Endothelial cell (in vitro differentiated cells): Measurements from ENCODE around the gene RAB44. TPM values are rescaled to one million over a fixed set of nuclear protein-coding genes. Genes with fewer than 3 reads are reported as not detected.

ENCODE experiments used
- DNase-seq: peaks from one replicate; pipeline ENCODE4 v3.0.0; 2021; ENCODE audit warnings: low spot score
- H3K27ac Mint-ChIP-seq: one replicate; pipeline ENCODE4 v1.8.0; 2021; ENCODE audit warnings: mixed read lengths, inconsistent platforms; ENCODE audit not compliant: unreplicated experiment
- H3K27me3 Mint-ChIP-seq: one replicate; pipeline ENCODE4 v1.8.0; 2021; ENCODE audit warnings: mild to moderate bottlenecking, moderate library complexity, mixed read lengths, inconsistent platforms; ENCODE audit not compliant: unreplicated experiment
- H3K36me3 Mint-ChIP-seq: one replicate; pipeline ENCODE4 v1.8.0; 2021; ENCODE audit warnings: mild to moderate bottlenecking, low read depth, mixed read lengths, inconsistent platforms; ENCODE audit not compliant: unreplicated experiment
- H3K4me1 Mint-ChIP-seq: one replicate; pipeline ENCODE4 v1.8.0; 2021; ENCODE audit warnings: mild to moderate bottlenecking, mixed read lengths, inconsistent platforms; ENCODE audit not compliant: unreplicated experiment
- H3K4me3 Mint-ChIP-seq: one replicate; pipeline ENCODE4 v1.8.0; 2021; ENCODE audit warnings: mild to moderate bottlenecking, mixed read lengths, inconsistent platforms; ENCODE audit not compliant: unreplicated experiment
- H3K9me3 Mint-ChIP-seq: one replicate; pipeline ENCODE4 v1.8.0; 2021; ENCODE audit warnings: mixed read lengths, inconsistent platforms; ENCODE audit not compliant: unreplicated experiment
- CTCF ChIP-seq: fragments of 200-600 bp; sonication (generic); IDR thresholded peaks from one replicate; pipeline ENCODE4 v1.5.0; 2021; ENCODE audit warnings: antibody characterized with exemption; ENCODE audit not compliant: unreplicated experiment
- total RNA-seq: library from RNA; stranded (reverse); fragmentation: NEBNext Ultra II Directional; extraction: Animal tissue kit (Norgen Biotek cat#: 25700); gene quantifications from one replicate; pipeline ENCODE4 v1.2.1, GENCODE V29; 2021; ENCODE audit not compliant: unreplicated experiment

Gene RAB44
- total RNA-seq, 1 donor from 2014 or later = not detected

GRCh38 chr6:36684447-36684812, 13.2 kb upstream of the RAB44 start:
- TF ChIP-seq CTCF = no peak
- Mint-ChIP-seq H3K36me3 (peaks cover 23% of the 10 kb centered on the region), H3K4me3 (no peak overlapping the region), H3K9me3 (no peaks in the 10 kb centered on the region), H3K27ac (no peak overlapping the region), H3K4me1 (peaks cover 21% of the 10 kb centered on the region), H3K27me3 (peaks cover 3% of the 10 kb centered on the region)
- no peak for DNase-seq

GRCh38 chr6:36685166-36685924, 12.3 kb upstream of the RAB44 start:
- Mint-ChIP-seq H3K4me3 (peak overlapping the region; percentile 42), H3K27ac (peak overlapping the region; percentile 52), H3K27me3 (peaks cover 3% of the 10 kb centered on the region), H3K36me3 (peaks cover 23% of the 10 kb centered on the region), H3K4me1 (peaks cover 21% of the 10 kb centered on the region), H3K9me3 (no peaks in the 10 kb centered on the region)
- no peak for TF ChIP-seq CTCF
- DNase-seq = no peak

- Mint-ChIP-seq H3K4me1 (peaks cover 17% of the 10 kb centered on the region), H3K9me3 (no peaks in the 10 kb centered on the region), H3K4me3 (peak overlapping the region; percentile 42), H3K27me3 (no peaks in the 10 kb centered on the region), H3K27ac (no peak overlapping the region), H3K36me3 (peaks cover 18% of the 10 kb centered on the region)
- DNase-seq = no peak
- no peak for TF ChIP-seq CTCF
These were observed 11.5 kb upstream of the RAB44 start for GRCh38 chr6:36685926-36686667.

GRCh38 chr6:36686668-36687513, 10.7 kb upstream of the RAB44 start:
- H3K27me3 Mint-ChIP-seq = no peaks in the 10 kb centered on the region
- H3K27ac Mint-ChIP-seq = peak overlapping the region; percentile 48
- no peak overlapping the region for H3K4me3 Mint-ChIP-seq
- no peak for TF ChIP-seq CTCF
- peaks cover 17% of the 10 kb centered on the region for H3K4me1 Mint-ChIP-seq
- no peak for DNase-seq
- H3K9me3 Mint-ChIP-seq = no peaks in the 10 kb centered on the region
- H3K36me3 Mint-ChIP-seq = peaks cover 22% of the 10 kb centered on the region
